DOHH2 (cell line): ENCODE data around the gene KCNQ1.

ENCODE experiments used
- H3F3A ChIP-seq: fragments of 200-600 bp; sonication (generic), shearing (Covaris generic); 2 replicates; pipeline ENCODE4 v1.6.0; 2016; ENCODE audit warnings: antibody characterized with exemption, mild to moderate bottlenecking; ENCODE audit not compliant: control insufficient read depth, insufficient read depth
- H3K27ac ChIP-seq: fragments of 200-600 bp; sonication (generic); 2 replicates; pipeline ENCODE4 v1.5.1; 2014; ENCODE audit warnings: low read depth, mild to moderate bottlenecking, low read length, moderate library complexity
- H3K27me3 ChIP-seq: fragments of 200-600 bp; sonication (generic); 2 replicates; pipeline ENCODE4 v1.6.1; 2014; ENCODE audit warnings: mild to moderate bottlenecking, low read length, mixed read lengths; ENCODE audit not compliant: control insufficient read depth
- H3K36me3 ChIP-seq: fragments of 200-600 bp; sonication (generic); 2 replicates; pipeline ENCODE4 v1.6.1; 2014; ENCODE audit warnings: mild to moderate bottlenecking, low read length, moderate library complexity, mixed read lengths; ENCODE audit not compliant: control insufficient read depth
- H3K4me1 ChIP-seq: fragments of 200-600 bp; sonication (generic); 2 replicates; pipeline ENCODE4 v1.6.1; 2014; ENCODE audit warnings: mild to moderate bottlenecking, low read length, mixed read lengths; ENCODE audit not compliant: control insufficient read depth
- H3K4me2 ChIP-seq: fragments of 200-600 bp; sonication (generic); 2 replicates; pipeline ENCODE4 v1.6.0; 2014; ENCODE audit warnings: mild to moderate bottlenecking, low read length, moderate library complexity
- H3K4me3 ChIP-seq: fragments of 200-600 bp; sonication (generic); 2 replicates; pipeline ENCODE4 v1.5.1; 2014; ENCODE audit warnings: mild to moderate bottlenecking, low read length, mixed read lengths
- H3K79me2 ChIP-seq: fragments of 200-600 bp; sonication (generic); 2 replicates; pipeline ENCODE4 v1.6.1; 2014; ENCODE audit warnings: mild to moderate bottlenecking, low read length, mixed read lengths; ENCODE audit not compliant: control insufficient read depth
- H3K9me2 ChIP-seq: fragments of 200-600 bp; sonication (generic); replicated peaks from 2 replicates; pipeline ENCODE4 v1.6.1; 2014; ENCODE audit warnings: mild to moderate bottlenecking, low read length, mixed read lengths; ENCODE audit not compliant: control insufficient read depth
- H3K9me3 ChIP-seq: fragments of 200-600 bp; sonication (generic); 2 replicates; pipeline ENCODE4 v1.6.1; 2014; ENCODE audit warnings: antibody characterized with exemption, low read length, mixed read lengths; ENCODE audit not compliant: control insufficient read depth, insufficient read depth
- H4K20me1 ChIP-seq: fragments of 200-600 bp; sonication (generic); 2 replicates; pipeline ENCODE4 v1.6.0; 2014; ENCODE audit warnings: low read depth, mild to moderate bottlenecking, antibody characterized with exemption, low read length, moderate library complexity; ENCODE audit not compliant: control insufficient read depth, insufficient read depth
- EZH2phosphoT487 ChIP-seq: fragments of 200-600 bp; sonication (generic); IDR thresholded peaks from 2 replicates; pipeline ENCODE4 v1.6.1; 2017; ENCODE audit warnings: borderline replicate concordance, mild to moderate bottlenecking, antibody characterized with exemption, low read length, moderate library complexity, mixed read lengths
- TF ChIP-seq, protein P1 (sequence below): fragments of 200-600 bp; sonication (generic); IDR thresholded peaks from one replicate; pipeline ENCODE4 v1.5.1; 2014; ENCODE audit warnings: antibody characterized with exemption, mild to moderate bottlenecking, low read depth, low read length; ENCODE audit not compliant: poor library complexity, severe bottlenecking

KCNQ1 gene

DNA sequence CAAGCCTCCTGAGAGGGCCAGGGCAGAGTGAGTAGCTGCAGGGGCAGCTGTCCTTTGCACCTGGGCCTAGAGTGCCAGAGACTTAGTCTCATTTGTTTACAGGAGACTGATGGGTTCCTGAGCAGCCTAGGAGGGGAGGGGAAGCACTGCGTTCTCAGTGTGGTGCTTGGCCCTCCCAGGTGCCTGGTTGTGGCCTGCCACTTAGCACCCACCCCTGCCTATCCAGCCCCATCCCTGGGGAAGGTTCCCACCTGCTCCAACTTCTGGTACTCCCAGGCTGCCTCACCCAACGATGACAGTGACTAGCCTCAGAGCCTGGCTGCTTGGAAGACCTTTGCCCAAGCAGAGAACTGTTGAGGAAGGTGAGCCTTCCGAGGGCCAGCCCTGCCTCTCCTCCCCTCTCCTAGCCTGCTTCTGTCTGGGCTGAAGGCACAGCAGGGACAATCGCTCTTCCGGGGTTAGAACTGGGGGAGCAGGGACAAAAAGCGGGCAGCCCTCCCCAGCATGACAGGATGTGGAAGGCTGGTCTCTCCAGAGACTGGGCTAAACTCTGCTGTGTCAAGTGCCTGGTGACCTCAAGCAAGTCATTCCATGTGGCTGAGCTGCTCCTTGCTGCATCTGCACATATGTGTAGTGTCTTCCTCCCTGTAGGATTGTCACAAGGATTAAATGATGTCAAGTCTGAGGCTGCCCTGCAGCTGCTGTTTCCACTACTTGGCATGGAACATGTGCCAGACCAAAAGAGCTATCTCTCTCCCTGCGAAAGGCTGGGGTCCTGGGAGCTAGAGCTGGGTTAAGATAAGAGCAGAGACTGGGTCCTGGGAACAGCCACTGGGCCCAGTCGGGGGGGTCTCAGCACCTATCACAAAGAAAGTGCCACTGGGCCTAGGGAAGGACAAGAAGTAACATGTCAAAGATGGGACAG lies 245.1 kb downstream of the KCNQ1 start:
- Histone ChIP-seq H3K4me2 (peak overlapping the region; percentile 14; the same call in 1 of the 2 replicates), H3K36me3 (no peaks in the 10 kb centered on the region), H3K79me2 (peaks cover 49% of the 10 kb centered on the region), H3K4me1 (peaks cover 29% of the 10 kb centered on the region), H3F3A (no peaks in the 10 kb centered on the region), H3K9me2 (no peaks in the 10 kb centered on the region), H3K27me3 (no peaks in the 10 kb centered on the region), H3K27ac (no peak overlapping the region), H4K20me1 (no peaks in the 10 kb centered on the region), H3K9me3 (no peaks in the 10 kb centered on the region), H3K4me3 (no peak overlapping the region)
- TF ChIP-seq, protein P1, sequence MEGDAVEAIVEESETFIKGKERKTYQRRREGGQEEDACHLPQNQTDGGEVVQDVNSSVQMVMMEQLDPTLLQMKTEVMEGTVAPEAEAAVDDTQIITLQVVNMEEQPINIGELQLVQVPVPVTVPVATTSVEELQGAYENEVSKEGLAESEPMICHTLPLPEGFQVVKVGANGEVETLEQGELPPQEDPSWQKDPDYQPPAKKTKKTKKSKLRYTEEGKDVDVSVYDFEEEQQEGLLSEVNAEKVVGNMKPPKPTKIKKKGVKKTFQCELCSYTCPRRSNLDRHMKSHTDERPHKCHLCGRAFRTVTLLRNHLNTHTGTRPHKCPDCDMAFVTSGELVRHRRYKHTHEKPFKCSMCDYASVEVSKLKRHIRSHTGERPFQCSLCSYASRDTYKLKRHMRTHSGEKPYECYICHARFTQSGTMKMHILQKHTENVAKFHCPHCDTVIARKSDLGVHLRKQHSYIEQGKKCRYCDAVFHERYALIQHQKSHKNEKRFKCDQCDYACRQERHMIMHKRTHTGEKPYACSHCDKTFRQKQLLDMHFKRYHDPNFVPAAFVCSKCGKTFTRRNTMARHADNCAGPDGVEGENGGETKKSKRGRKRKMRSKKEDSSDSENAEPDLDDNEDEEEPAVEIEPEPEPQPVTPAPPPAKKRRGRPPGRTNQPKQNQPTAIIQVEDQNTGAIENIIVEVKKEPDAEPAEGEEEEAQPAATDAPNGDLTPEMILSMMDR, result no peak
- TF ChIP-seq EZH2phosphoT487, result no peak

DNA sequence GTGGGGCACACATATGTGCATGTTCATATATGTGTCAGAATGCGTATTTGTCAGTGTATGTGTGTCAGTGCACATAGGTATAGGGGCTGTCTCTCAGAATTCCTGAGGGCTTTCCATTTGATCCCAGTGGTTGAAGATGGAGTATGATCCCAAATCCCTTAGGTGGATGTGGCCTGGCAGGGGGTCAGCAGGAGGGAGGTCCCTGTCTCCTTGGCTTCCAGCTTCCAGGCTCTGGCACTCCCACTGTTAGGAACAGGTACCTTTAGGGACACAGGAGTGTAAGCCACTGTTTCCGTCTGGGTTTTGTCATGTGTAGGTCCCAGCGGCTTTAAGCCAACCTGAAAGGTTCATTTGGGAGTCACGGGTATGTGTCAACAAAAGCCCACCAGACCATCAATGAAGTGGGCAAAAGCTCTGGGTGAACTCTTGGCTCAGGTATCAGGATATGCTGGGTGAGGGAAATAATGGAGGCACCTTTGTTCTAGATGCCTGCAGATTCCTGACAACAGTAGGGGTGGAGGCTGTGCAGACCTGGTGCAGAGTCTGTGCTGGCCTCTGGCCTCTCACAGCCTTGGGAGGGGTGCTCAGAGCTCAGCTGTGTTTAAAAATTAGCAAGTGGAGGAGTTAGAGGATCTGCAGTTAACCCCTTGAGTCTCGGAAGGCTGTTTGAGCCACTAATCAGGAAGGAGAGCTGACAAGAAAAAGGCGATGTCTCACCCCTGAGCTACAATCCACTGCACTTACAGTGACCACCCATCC lies 246.0 kb downstream of the KCNQ1 start:
- Histone ChIP-seq H3K27me3 (no peaks in the 10 kb centered on the region), H3K9me2 (no peaks in the 10 kb centered on the region), H3F3A (no peaks in the 10 kb centered on the region), H3K4me3 (no peak overlapping the region), H3K79me2 (peaks cover 57% of the 10 kb centered on the region), H3K27ac (no peak overlapping the region), H4K20me1 (no peaks in the 10 kb centered on the region), H3K36me3 (no peaks in the 10 kb centered on the region), H3K4me2 (no peak overlapping the region), H3K4me1 (peaks cover 38% of the 10 kb centered on the region), H3K9me3 (no peaks in the 10 kb centered on the region)
- TF ChIP-seq, protein P1, result no peak
- no peak for TF ChIP-seq EZH2phosphoT487

DNA sequence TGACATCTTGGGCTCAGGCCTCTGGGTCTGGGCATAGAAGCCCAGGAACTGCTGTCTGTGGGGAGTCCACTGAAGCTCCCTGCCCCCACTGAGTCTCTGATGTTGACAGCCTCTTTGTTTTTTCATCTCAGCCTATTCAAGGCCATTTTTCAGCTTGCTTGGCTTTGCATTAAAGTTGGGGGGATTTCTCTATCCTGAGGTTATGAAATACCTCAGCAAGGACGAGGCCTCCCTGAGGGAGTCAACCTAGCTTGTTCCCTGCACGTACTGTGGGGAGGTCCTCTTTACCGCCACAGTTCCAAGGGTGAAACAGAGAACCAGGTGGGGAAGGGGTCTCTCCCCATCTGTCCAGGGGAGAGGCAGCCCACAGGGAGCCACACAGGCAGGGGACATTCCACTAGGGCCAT lies 246.6 kb downstream of the KCNQ1 start:
- no peak overlapping the region for H3K4me3 ChIP-seq
- TF ChIP-seq EZH2phosphoT487, result no peak
- TF ChIP-seq, protein P1, result no peak

More for the DNA sequence above, 246.6 kb downstream of the KCNQ1 start:
- Histone ChIP-seq H3F3A (no peaks in the 10 kb centered on the region), H3K4me2 (no peak overlapping the region), H3K9me3 (no peaks in the 10 kb centered on the region), H4K20me1 (peaks cover 2% of the 10 kb centered on the region; the same call in 1 of the 2 replicates), H3K27me3 (no peaks in the 10 kb centered on the region), H3K36me3 (no peaks in the 10 kb centered on the region; the same call in 1 of the 2 replicates), H3K4me1 (peaks cover 42% of the 10 kb centered on the region), H3K27ac (no peak overlapping the region), H3K79me2 (peaks cover 61% of the 10 kb centered on the region), H3K9me2 (no peaks in the 10 kb centered on the region)
